Measurements from ENCODE around the gene ZBTB20.

ZBTB20 gene

DNA sequence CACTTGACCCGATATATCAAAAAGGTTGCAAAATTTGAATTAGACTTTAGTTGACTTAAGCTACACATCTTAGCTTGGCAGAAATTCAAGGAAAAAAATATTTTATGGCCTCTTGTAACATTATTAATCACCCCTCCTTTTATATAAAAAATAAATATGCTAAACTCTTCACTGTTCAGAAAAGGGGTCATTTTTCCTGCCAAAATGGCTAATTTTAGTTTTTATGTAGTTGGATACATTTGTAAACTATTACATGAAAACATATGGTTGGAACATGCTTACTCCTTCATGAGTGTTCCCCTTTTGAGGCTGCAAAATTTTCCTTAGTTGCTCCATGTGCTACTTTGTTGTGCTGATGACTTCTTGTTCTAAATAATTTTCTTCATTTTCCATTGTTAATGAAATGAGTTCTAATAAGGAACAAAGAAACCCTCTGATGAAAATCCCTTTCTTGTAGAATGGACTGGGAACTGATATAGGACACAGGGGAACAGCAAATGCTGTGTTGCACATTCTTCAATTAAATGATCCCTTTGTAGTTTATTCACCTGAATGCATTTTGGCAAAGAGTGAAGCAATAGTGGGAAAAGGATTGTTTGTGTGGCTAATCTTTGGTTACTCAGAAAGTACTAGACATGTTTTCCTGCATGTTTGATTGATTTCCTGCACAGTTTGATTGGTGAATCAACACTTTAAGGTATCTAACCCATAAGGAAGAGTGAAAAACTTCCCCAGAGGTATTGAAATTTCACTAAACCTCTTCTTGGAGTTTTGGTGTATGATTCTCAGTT lies 503.9 kb downstream of the ZBTB20 start:
- Histone ChIP-seq H3K9me3 (ENCODE audit: insufficient read depth, low read length) (no peaks in the 10 kb centered on the region), H2AFZ (ENCODE audit: low read depth, low read length) (no peak overlapping the region), H3K4me2 (ENCODE audit: low read length) (no peak overlapping the region), H3K36me3 (replicated peaks; ENCODE audit: low read depth, low read length) (no peaks in the 10 kb centered on the region), H3K79me2 (ENCODE audit: low read length) (no peaks in the 10 kb centered on the region), H4K20me1 (ENCODE audit: insufficient read depth, low read length) (no peaks in the 10 kb centered on the region), H3K9ac (ENCODE audit: low read length) (no peak overlapping the region), H3K27me3 (ENCODE audit: low read depth, low read length) (no peaks in the 10 kb centered on the region), H3K27ac (ENCODE audit: low read length) (no peak overlapping the region), H3K4me3 (ENCODE audit: low read length) (no peak overlapping the region), H3K4me1 (ENCODE audit: low read length) (no peaks in the 10 kb centered on the region)
- no peak for TF ChIP-seq EZH2phosphoT487 (IDR thresholded peaks at IDR 0.05; ENCODE audit: low read depth)
- TF ChIP-seq, protein P1, sequence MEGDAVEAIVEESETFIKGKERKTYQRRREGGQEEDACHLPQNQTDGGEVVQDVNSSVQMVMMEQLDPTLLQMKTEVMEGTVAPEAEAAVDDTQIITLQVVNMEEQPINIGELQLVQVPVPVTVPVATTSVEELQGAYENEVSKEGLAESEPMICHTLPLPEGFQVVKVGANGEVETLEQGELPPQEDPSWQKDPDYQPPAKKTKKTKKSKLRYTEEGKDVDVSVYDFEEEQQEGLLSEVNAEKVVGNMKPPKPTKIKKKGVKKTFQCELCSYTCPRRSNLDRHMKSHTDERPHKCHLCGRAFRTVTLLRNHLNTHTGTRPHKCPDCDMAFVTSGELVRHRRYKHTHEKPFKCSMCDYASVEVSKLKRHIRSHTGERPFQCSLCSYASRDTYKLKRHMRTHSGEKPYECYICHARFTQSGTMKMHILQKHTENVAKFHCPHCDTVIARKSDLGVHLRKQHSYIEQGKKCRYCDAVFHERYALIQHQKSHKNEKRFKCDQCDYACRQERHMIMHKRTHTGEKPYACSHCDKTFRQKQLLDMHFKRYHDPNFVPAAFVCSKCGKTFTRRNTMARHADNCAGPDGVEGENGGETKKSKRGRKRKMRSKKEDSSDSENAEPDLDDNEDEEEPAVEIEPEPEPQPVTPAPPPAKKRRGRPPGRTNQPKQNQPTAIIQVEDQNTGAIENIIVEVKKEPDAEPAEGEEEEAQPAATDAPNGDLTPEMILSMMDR (IDR thresholded peaks at IDR 0.05; ENCODE audit: low read depth, low read length): no peak

DNA sequence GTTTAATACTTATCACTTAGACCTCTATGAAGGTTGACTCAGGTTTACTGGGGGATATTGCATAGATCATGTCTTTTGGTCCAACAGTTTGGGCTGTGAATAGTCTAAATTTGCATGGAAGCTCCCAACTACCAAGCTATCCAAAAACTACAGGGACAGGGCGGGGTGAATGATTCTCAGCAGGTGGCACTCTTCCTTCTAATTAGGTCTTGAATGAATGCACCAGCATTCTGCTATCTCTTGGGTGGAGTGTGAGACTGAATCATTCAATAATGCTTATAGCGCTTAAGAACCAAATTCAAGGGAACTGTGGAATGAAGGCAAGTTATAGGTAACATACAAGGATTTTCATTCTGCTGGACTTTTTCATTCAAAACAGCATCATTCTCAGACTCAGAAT lies 507.0 kb downstream of the ZBTB20 start:
- no peaks in the 10 kb centered on the region for H3K4me1 ChIP-seq (ENCODE audit: low read length)
- H3K27ac ChIP-seq (ENCODE audit: low read length): no peak overlapping the region
- H3K79me2 ChIP-seq (ENCODE audit: low read length): no peaks in the 10 kb centered on the region
- no peaks in the 10 kb centered on the region for H4K20me1 ChIP-seq (ENCODE audit: insufficient read depth, low read length)
- no peaks in the 10 kb centered on the region for H3K27me3 ChIP-seq (ENCODE audit: low read depth, low read length)
- peaks cover 11% of the 10 kb centered on the region; the same call in 1 of the 2 replicates for H3K9me3 ChIP-seq (ENCODE audit: insufficient read depth, low read length)
- no peak overlapping the region for H3K4me3 ChIP-seq (ENCODE audit: low read length)
- no peak overlapping the region for H3K4me2 ChIP-seq (ENCODE audit: low read length)
- no peak overlapping the region for H3K9ac ChIP-seq (ENCODE audit: low read length)
- no peak for TF ChIP-seq EZH2phosphoT487 (IDR thresholded peaks at IDR 0.05; ENCODE audit: low read depth)
- TF ChIP-seq, protein P1 (IDR thresholded peaks at IDR 0.05; ENCODE audit: low read depth, low read length): peak; percentile 22
- no peak overlapping the region for H2AFZ ChIP-seq (ENCODE audit: low read depth, low read length)
- H3K36me3 ChIP-seq (replicated peaks; ENCODE audit: low read depth, low read length): peaks cover 5% of the 10 kb centered on the region

DNA sequence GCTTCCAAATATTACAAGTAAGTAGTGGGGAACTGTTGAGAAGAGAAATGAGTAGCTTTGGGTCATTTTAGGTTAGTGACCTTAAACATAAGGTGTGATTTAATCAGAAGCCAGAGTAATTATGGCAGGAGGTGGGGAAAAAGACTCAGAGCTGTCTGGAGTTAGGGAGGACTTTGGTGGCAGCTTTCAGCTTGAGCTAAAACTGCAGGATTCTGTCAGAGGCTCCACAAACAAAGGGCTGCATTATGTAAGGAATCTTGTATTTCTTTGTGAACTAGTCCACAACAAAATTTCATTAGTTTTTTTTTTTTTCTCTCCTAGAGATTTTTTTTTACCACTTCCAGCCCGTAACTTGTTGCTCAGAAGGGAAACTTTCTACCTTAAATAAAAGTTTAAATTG lies 507.9 kb downstream of the ZBTB20 start:
- Histone ChIP-seq H3K4me1 (ENCODE audit: low read length) (no peaks in the 10 kb centered on the region), H3K4me3 (ENCODE audit: low read length) (no peak overlapping the region), H3K36me3 (replicated peaks; ENCODE audit: low read depth, low read length) (peaks cover 5% of the 10 kb centered on the region), H3K27me3 (ENCODE audit: low read depth, low read length) (no peaks in the 10 kb centered on the region), H3K79me2 (ENCODE audit: low read length) (no peaks in the 10 kb centered on the region), H4K20me1 (ENCODE audit: insufficient read depth, low read length) (no peaks in the 10 kb centered on the region), H3K27ac (ENCODE audit: low read length) (no peak overlapping the region), H3K4me2 (ENCODE audit: low read length) (no peak overlapping the region), H2AFZ (ENCODE audit: low read depth, low read length) (no peak overlapping the region), H3K9me3 (ENCODE audit: insufficient read depth, low read length) (peaks cover 11% of the 10 kb centered on the region; the same call in 1 of the 2 replicates), H3K9ac (ENCODE audit: low read length) (no peak overlapping the region)
- TF ChIP-seq EZH2phosphoT487 (IDR thresholded peaks at IDR 0.05; ENCODE audit: low read depth): no peak
- TF ChIP-seq, protein P1 (IDR thresholded peaks at IDR 0.05; ENCODE audit: low read depth, low read length): no peak

DNA sequence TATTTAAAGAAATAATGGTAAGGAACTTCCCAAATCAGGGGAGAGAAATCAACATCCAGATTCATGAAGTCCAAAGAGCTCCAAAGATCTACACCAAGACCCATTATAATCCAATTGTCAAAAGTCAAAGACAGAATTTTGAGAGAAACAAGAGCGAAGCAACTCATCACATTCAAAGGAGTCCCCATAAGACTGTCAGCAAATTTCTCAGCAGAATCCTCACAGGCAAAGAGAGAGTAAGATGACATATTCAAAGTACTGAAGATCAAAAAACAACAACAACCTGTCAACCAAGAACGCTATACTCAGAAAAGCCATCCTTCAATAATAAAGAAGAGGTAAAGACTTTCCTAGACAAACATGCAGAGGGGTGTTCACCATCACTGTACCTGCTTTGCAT lies 511.2 kb downstream of the ZBTB20 start:
- no peaks in the 10 kb centered on the region for H4K20me1 ChIP-seq (ENCODE audit: insufficient read depth, low read length)
- H3K9me3 ChIP-seq (ENCODE audit: insufficient read depth, low read length): peaks cover 11% of the 10 kb centered on the region; the same call in 1 of the 2 replicates
- no peak for TF ChIP-seq EZH2phosphoT487 (IDR thresholded peaks at IDR 0.05; ENCODE audit: low read depth)
- TF ChIP-seq, protein P1 (IDR thresholded peaks at IDR 0.05; ENCODE audit: low read depth, low read length): no peak
- H3K79me2 ChIP-seq (ENCODE audit: low read length): no peaks in the 10 kb centered on the region
- no peaks in the 10 kb centered on the region for H3K4me1 ChIP-seq (ENCODE audit: low read length)
- H3K27ac ChIP-seq (ENCODE audit: low read length): no peak overlapping the region
- no peak overlapping the region for H3K9ac ChIP-seq (ENCODE audit: low read length)
- no peak overlapping the region for H3K4me2 ChIP-seq (ENCODE audit: low read length)
- H3K4me3 ChIP-seq (ENCODE audit: low read length): no peak overlapping the region
- H3K36me3 ChIP-seq (replicated peaks; ENCODE audit: low read depth, low read length): peaks cover 5% of the 10 kb centered on the region
- H2AFZ ChIP-seq (ENCODE audit: low read depth, low read length): no peak overlapping the region
- no peaks in the 10 kb centered on the region for H3K27me3 ChIP-seq (ENCODE audit: low read depth, low read length)

All from OCI-LY3 (cell line).